Dermis blood vessel endothelial cell (primary cell): ENCODE data around the gene CAMLG. TPM values are rescaled to one million over a fixed set of nuclear protein-coding genes. Genes with fewer than 3 reads are reported as not detected.
"Not testable (repeated sequence)": the region's sequence is repeated elsewhere in the genome, so short reads cannot be mapped to it uniquely, and the experiment has no call there.

Source experiments
- DNase-seq: peaks from one replicate; pipeline ENCODE4 v3.0.0; 2010
- total RNA-seq: library from RNA; depleted of rRNA; stranded (reverse); fragments of >200 nt; gene quantifications from 2 replicates; pipeline ENCODE4 v1.2.3, GENCODE V29; 2014

Gene CAMLG
- 32.3 and 47.1 TPM in 2 replicates for total RNA-seq

GRCh38 chr5:134738133-134738962 lies at the start of gene CAMLG:
CAMLG (plus strand) TSS chr5:134738548; CDS start chr5:134738621, 73 bp downstream.
- peak; percentile 99 for DNase-seq

- DNase-seq = not testable (repeated sequence)
Measured at GRCh38 chr5:134690144-134690543, 48.2 kb upstream of the CAMLG start.

- no peak for DNase-seq
Measured at GRCh38 chr5:134692722-134693121, 45.6 kb upstream of the CAMLG start.

- DNase-seq = no peak
Measured at GRCh38 chr5:134708301-134708700, 30.0 kb upstream of the CAMLG start.

GRCh38 chr5:134714120-134714519 lies 24.2 kb upstream of the CAMLG start:
- DNase-seq = no peak

GRCh38 chr5:134714541-134714940 lies 23.8 kb upstream of the CAMLG start:
- no peak for DNase-seq

- DNase-seq = not testable (repeated sequence)
Measured at GRCh38 chr5:134715466-134715865, 22.9 kb upstream of the CAMLG start.

- no peak for DNase-seq
Measured at GRCh38 chr5:134724872-134725271, 13.5 kb upstream of the CAMLG start.

GRCh38 chr5:134732819-134733218 lies 5.5 kb upstream of the CAMLG start:
- no peak for DNase-seq

- no peak for DNase-seq
Measured at GRCh38 chr5:134735243-134735642, 3.1 kb upstream of the CAMLG start.

- no peak for DNase-seq
Measured at GRCh38 chr5:134736173-134736812, 2.1 kb upstream of the CAMLG start.

- peak; percentile 69 for DNase-seq
Measured at GRCh38 chr5:134738963-134739661, 764 bp downstream of the CAMLG start.

GRCh38 chr5:134741052-134741451 lies 2.7 kb downstream of the CAMLG start:
- DNase-seq = no peak

GRCh38 chr5:134742134-134742533 lies 3.8 kb downstream of the CAMLG start:
- DNase-seq = no peak

GRCh38 chr5:134749415-134749814 lies 11.1 kb downstream of the CAMLG start:
- DNase-seq = no peak

- DNase-seq = no peak
Measured at GRCh38 chr5:134758176-134758503, 19.8 kb downstream of the CAMLG start.

- DNase-seq = peak; percentile 96
Measured at GRCh38 chr5:134758504-134759341, 20.4 kb downstream of the CAMLG start, which contains the start of gene DDX46. DDX46 (plus strand) TSS chr5:134758779; CDS start chr5:134758939, 160 bp downstream.

- DNase-seq = not testable (repeated sequence)
Measured at GRCh38 chr5:134767528-134768291, 29.4 kb downstream of the CAMLG start.

- DNase-seq = no peak
Measured at GRCh38 chr5:134769206-134769605, 30.9 kb downstream of the CAMLG start.

GRCh38 chr5:134772461-134773125 lies 34.2 kb downstream of the CAMLG start:
- no peak for DNase-seq

- DNase-seq = no peak
Measured at GRCh38 chr5:134777366-134777765, 39.0 kb downstream of the CAMLG start.
